ENCODE data around the gene KRT38.

- no peak for TF ChIP-seq CTCF (conservative IDR thresholded peaks at IDR 0.05; ENCODE audit: low read depth, low read length)
- TF ChIP-seq EZH2 (IDR thresholded peaks at IDR 0.05; ENCODE audit: low read length, unreplicated experiment) = no peak
- TF ChIP-seq EZH2phosphoT487 (IDR thresholded peaks at IDR 0.05; ENCODE audit: borderline replicate concordance, low read length) = no peak
These were observed 36.6 kb downstream of the KRT38 start for GRCh38 chr17:41404024-41404671.

Measured in PC-3 (cell line).